Measurements from ENCODE around the gene DNAJC21. TPM values are rescaled to one million over a fixed set of nuclear protein-coding genes. Genes with fewer than 3 reads are reported as not detected.
A peak's percentile ranks its signal among the peaks of the same experiment; 100 is the strongest.
"Not testable (repeated sequence)": the region's sequence is repeated elsewhere in the genome, so short reads cannot be mapped to it uniquely, and the experiment has no call there.

Gene DNAJC21
- total RNA-seq, 4 donors from 2014 or later, result 26.2 to 38.9 (median 30.1) TPM

- TF ChIP-seq CTCF (IDR thresholded peaks at IDR 0.05), result no peak
- DNase-seq (ENCODE audit: low spot score) (no peak), ATAC-seq (ENCODE audit: low FRiP score) (no peak)
These were observed 16.3 kb upstream of the DNAJC21 start for GRCh38 chr5:34913072-34913471.

- no peak for DNase-seq (ENCODE audit: low spot score)
- TF ChIP-seq CTCF (IDR thresholded peaks at IDR 0.05), result no peak
- peak; percentile 10 for ATAC-seq (ENCODE audit: low FRiP score)
These were observed 14.7 kb upstream of the DNAJC21 start for GRCh38 chr5:34914671-34915138.

- ATAC-seq (ENCODE audit: low FRiP score) (peak; percentile 100), DNase-seq (ENCODE audit: low spot score) (peak; percentile 73)
- TF ChIP-seq CTCF (IDR thresholded peaks at IDR 0.05), result no peak
These were observed 14.1 kb upstream of the DNAJC21 start, which contains the start of the genes BRIX1 and RAD1 for GRCh38 chr5:34915139-34915855. Gene BRIX1, plus strand, starts transcription at chr5:34915711. Its CDS starts 28 bp downstream, at chr5:34915739. Gene RAD1, minus strand, starts transcription at chr5:34915504. Its CDS starts 612 bp downstream, at chr5:34914892.

- no peak for TF ChIP-seq CTCF (IDR thresholded peaks at IDR 0.05)
- no peak for DNase-seq (ENCODE audit: low spot score)
- peak; percentile 12 for ATAC-seq (ENCODE audit: low FRiP score)
These were observed 13.5 kb upstream of the DNAJC21 start for GRCh38 chr5:34915856-34916192.

GRCh38 chr5:34916518-34916917, 12.8 kb upstream of the DNAJC21 start:
- ATAC-seq (ENCODE audit: low FRiP score) (no peak), DNase-seq (ENCODE audit: low spot score) (no peak)
- no peak for TF ChIP-seq CTCF (IDR thresholded peaks at IDR 0.05)

GRCh38 chr5:34918025-34918424, 11.3 kb upstream of the DNAJC21 start:
- no peak for TF ChIP-seq CTCF (IDR thresholded peaks at IDR 0.05)
- ATAC-seq (ENCODE audit: low FRiP score) (no peak), DNase-seq (ENCODE audit: low spot score) (no peak)

GRCh38 chr5:34919077-34919476, 10.3 kb upstream of the DNAJC21 start:
- no peak for TF ChIP-seq CTCF (IDR thresholded peaks at IDR 0.05)

GRCh38 chr5:34923256-34923655, 6.1 kb upstream of the DNAJC21 start:
- ATAC-seq (ENCODE audit: low FRiP score); DNase-seq (ENCODE audit: low spot score): not testable (repeated sequence)

More at GRCh38 chr5:34919077-34919476, 10.3 kb upstream of the DNAJC21 start:
- no peak for DNase-seq (ENCODE audit: low spot score)
- ATAC-seq (ENCODE audit: low FRiP score), result no peak
